ENCODE data around the gene GFER. TPM values are rescaled to one million over a fixed set of nuclear protein-coding genes. Genes with fewer than 3 reads are reported as not detected.

The GFER gene
- total RNA-seq, 1 experiment from 2014 or later = 58.5 TPM

DNA sequence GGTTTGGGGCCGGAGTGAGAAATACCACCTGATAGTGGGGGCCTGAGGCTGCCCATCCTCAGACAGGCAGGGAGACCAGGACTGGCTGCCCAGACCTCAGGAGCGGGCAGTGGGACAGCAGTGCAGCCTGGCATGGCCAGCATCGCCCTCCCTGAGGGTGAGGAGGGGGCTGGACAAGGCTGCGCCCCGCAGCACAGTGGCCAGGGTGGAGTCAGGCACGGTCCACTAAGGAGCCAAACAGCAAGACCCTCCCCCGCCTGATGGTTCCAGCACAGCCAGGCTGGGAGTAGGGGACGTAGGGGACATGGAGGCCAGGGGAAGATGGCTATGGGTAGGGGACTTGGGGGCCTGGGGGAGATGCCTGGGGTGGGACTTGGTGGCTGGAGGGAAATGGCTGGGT lies 22.3 kb downstream of the GFER start:
- Mint-ChIP-seq H3K27ac (peak overlapping the region; percentile 89), H3K4me1 (peaks cover 39% of the 10 kb centered on the region), H3K4me3 (no peak overlapping the region; the same call in 1 of the 2 replicates), H3K27me3 (ENCODE audit: low read depth) (no peaks in the 10 kb centered on the region), H3K9me3 (no peaks in the 10 kb centered on the region), H3K36me3 (peaks cover 14% of the 10 kb centered on the region)
- TF ChIP-seq ELF4 (CRISPR knock-in tag; IDR thresholded peaks at IDR 0.05; ENCODE audit: low read depth) (no peak), NFE2L1 (CRISPR knock-in tag; IDR thresholded peaks at IDR 0.05) (no peak), MYBL2 (CRISPR knock-in tag; IDR thresholded peaks at IDR 0.05) (no peak), RORB (CRISPR knock-in tag; IDR thresholded peaks at IDR 0.05) (no peak), GRHL2 (CRISPR knock-in tag; IDR thresholded peaks at IDR 0.05; ENCODE audit: insufficient replicate concordance, severe bottlenecking) (no peak), ZBTB21 (CRISPR knock-in tag; IDR thresholded peaks at IDR 0.05; ENCODE audit: borderline replicate concordance) (no peak), SP1 (CRISPR knock-in tag; conservative IDR thresholded peaks at IDR 0.05) (no peak), ESRRA (CRISPR knock-in tag; IDR thresholded peaks at IDR 0.05; ENCODE audit: borderline replicate concordance) (no peak), EMX1 (CRISPR knock-in tag; IDR thresholded peaks at IDR 0.05) (no peak), NR2C2 (CRISPR knock-in tag; IDR thresholded peaks at IDR 0.05) (no peak), MXD4 (CRISPR knock-in tag; IDR thresholded peaks at IDR 0.05; ENCODE audit: borderline replicate concordance) (no peak), FOXJ3 (CRISPR knock-in tag; IDR thresholded peaks at IDR 0.05; ENCODE audit: borderline replicate concordance) (no peak), ETV6 (CRISPR knock-in tag; IDR thresholded peaks at IDR 0.05) (no peak)
- TF ChIP-seq, protein P1, sequence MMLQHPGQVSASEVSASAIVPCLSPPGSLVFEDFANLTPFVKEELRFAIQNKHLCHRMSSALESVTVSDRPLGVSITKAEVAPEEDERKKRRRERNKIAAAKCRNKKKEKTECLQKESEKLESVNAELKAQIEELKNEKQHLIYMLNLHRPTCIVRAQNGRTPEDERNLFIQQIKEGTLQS (CRISPR knock-in tag; conservative IDR thresholded peaks at IDR 0.05) = no peak
- TF ChIP-seq, protein P2, sequence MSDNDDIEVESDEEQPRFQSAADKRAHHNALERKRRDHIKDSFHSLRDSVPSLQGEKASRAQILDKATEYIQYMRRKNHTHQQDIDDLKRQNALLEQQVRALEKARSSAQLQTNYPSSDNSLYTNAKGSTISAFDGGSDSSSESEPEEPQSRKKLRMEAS (CRISPR knock-in tag; IDR thresholded peaks at IDR 0.05) = no peak
- TF ChIP-seq, protein P3, sequence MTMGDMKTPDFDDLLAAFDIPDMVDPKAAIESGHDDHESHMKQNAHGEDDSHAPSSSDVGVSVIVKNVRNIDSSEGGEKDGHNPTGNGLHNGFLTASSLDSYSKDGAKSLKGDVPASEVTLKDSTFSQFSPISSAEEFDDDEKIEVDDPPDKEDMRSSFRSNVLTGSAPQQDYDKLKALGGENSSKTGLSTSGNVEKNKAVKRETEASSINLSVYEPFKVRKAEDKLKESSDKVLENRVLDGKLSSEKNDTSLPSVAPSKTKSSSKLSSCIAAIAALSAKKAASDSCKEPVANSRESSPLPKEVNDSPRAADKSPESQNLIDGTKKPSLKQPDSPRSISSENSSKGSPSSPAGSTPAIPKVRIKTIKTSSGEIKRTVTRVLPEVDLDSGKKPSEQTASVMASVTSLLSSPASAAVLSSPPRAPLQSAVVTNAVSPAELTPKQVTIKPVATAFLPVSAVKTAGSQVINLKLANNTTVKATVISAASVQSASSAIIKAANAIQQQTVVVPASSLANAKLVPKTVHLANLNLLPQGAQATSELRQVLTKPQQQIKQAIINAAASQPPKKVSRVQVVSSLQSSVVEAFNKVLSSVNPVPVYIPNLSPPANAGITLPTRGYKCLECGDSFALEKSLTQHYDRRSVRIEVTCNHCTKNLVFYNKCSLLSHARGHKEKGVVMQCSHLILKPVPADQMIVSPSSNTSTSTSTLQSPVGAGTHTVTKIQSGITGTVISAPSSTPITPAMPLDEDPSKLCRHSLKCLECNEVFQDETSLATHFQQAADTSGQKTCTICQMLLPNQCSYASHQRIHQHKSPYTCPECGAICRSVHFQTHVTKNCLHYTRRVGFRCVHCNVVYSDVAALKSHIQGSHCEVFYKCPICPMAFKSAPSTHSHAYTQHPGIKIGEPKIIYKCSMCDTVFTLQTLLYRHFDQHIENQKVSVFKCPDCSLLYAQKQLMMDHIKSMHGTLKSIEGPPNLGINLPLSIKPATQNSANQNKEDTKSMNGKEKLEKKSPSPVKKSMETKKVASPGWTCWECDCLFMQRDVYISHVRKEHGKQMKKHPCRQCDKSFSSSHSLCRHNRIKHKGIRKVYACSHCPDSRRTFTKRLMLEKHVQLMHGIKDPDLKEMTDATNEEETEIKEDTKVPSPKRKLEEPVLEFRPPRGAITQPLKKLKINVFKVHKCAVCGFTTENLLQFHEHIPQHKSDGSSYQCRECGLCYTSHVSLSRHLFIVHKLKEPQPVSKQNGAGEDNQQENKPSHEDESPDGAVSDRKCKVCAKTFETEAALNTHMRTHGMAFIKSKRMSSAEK (CRISPR knock-in tag; IDR thresholded peaks at IDR 0.05; ENCODE audit: borderline replicate concordance) = no peak
- TF ChIP-seq, protein P4, sequence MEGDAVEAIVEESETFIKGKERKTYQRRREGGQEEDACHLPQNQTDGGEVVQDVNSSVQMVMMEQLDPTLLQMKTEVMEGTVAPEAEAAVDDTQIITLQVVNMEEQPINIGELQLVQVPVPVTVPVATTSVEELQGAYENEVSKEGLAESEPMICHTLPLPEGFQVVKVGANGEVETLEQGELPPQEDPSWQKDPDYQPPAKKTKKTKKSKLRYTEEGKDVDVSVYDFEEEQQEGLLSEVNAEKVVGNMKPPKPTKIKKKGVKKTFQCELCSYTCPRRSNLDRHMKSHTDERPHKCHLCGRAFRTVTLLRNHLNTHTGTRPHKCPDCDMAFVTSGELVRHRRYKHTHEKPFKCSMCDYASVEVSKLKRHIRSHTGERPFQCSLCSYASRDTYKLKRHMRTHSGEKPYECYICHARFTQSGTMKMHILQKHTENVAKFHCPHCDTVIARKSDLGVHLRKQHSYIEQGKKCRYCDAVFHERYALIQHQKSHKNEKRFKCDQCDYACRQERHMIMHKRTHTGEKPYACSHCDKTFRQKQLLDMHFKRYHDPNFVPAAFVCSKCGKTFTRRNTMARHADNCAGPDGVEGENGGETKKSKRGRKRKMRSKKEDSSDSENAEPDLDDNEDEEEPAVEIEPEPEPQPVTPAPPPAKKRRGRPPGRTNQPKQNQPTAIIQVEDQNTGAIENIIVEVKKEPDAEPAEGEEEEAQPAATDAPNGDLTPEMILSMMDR (IDR thresholded peaks at IDR 0.05) = no peak
- DNase-seq (ENCODE audit: low spot score) (no peak), ATAC-seq (no peak)
- CTCF ChIA-PET = interaction anchor here (0.6 to 3.9 kb wide), 6 partner anchors 8 to 140 kb away, joined by 3 to 82 read pairs (median 23); partner anchors contain the start of gene NPW
- POLR2A ChIA-PET = interaction anchor here (3.0 kb wide), 1 partner anchor 14 kb away, joined by 13 read pairs; no protein-coding TSS in a partner anchor

DNA sequence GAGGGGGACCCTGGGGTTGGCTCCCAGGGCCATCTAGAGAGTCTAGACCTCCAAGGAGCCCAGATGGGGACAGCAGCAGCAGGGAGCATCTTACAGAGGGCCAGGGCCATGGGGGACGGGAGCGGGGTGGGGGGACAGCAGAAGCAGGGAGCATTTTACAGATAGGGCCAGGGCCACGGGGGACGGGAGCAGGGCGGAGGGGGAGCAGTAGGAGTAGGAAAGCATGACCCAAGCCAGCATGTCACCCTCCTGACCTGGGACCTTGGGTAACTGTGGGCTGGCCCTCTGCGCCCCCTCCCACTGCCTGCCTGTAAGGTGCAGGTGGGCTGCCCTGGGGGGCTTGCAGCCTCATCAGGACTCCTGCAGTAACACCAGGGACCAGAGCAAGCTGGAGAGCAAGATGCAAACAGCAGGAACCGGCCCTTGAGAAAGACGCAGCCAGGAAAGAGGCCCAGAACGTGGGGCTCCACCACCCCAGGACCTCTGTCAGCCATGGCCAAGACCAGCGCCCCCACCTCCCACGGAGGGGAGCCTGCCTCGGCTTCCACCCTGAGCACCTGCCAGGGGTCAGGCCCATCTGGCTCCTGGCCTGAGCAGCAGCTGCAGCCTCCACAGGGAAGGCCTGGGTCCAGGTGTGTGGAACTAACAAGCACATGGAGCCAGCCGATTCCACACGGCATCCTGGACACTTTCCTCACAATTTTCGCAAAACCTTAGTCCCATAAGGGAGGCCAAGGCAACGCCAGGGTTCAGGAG lies 23.3 kb downstream of the GFER start:
- no peaks in the 10 kb centered on the region for H3K9me3 Mint-ChIP-seq
- H3K36me3 Mint-ChIP-seq = peaks cover 9% of the 10 kb centered on the region
- peaks cover 39% of the 10 kb centered on the region for H3K4me1 Mint-ChIP-seq
- DNase-seq (ENCODE audit: low spot score) (no peak), ATAC-seq (no peak)
- ChIA-PET CTCF (interaction anchor here (0.7 to 1.5 kb wide), 2 partner anchors 10 to 15 kb away, joined by 3 read pairs; no protein-coding TSS in a partner anchor), POLR2A (no interaction called here)
- peak overlapping the region; percentile 65; the same call in 1 of the 2 replicates for H3K27ac Mint-ChIP-seq
- peak overlapping the region; percentile 71 for H3K4me3 Mint-ChIP-seq
- H3K27me3 Mint-ChIP-seq (ENCODE audit: low read depth) = no peaks in the 10 kb centered on the region
- TF ChIP-seq, protein P5, sequence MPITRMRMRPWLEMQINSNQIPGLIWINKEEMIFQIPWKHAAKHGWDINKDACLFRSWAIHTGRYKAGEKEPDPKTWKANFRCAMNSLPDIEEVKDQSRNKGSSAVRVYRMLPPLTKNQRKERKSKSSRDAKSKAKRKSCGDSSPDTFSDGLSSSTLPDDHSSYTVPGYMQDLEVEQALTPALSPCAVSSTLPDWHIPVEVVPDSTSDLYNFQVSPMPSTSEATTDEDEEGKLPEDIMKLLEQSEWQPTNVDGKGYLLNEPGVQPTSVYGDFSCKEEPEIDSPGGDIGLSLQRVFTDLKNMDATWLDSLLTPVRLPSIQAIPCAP (CRISPR knock-in tag; IDR thresholded peaks at IDR 0.05) = no peak
- TF ChIP-seq, protein P6, sequence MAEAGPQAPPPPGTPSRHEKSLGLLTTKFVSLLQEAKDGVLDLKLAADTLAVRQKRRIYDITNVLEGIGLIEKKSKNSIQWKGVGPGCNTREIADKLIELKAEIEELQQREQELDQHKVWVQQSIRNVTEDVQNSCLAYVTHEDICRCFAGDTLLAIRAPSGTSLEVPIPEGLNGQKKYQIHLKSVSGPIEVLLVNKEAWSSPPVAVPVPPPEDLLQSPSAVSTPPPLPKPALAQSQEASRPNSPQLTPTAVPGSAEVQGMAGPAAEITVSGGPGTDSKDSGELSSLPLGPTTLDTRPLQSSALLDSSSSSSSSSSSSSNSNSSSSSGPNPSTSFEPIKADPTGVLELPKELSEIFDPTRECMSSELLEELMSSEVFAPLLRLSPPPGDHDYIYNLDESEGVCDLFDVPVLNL (CRISPR knock-in tag; IDR thresholded peaks at IDR 0.05; ENCODE audit: borderline replicate concordance, low read depth) = no peak
- TF ChIP-seq EMX1 (CRISPR knock-in tag; IDR thresholded peaks at IDR 0.05) (no peak), TEAD1 (CRISPR knock-in tag; IDR thresholded peaks at IDR 0.05) (no peak), JUN (CRISPR knock-in tag; IDR thresholded peaks at IDR 0.05) (no peak), ZNF317 (CRISPR knock-in tag; IDR thresholded peaks at IDR 0.05; ENCODE audit: borderline replicate concordance, low read depth) (no peak), JAZF1 (CRISPR knock-in tag; IDR thresholded peaks at IDR 0.05) (no peak), MXD4 (CRISPR knock-in tag; IDR thresholded peaks at IDR 0.05; ENCODE audit: borderline replicate concordance) (no peak), NFE2L1 (CRISPR knock-in tag; IDR thresholded peaks at IDR 0.05) (no peak), GABPB1 (CRISPR knock-in tag; IDR thresholded peaks at IDR 0.05) (no peak)
- TF ChIP-seq, protein P2 (CRISPR knock-in tag; IDR thresholded peaks at IDR 0.05) = no peak
